Psoas muscle (tissue), 8 donors: ENCODE measurements around the gene COX10. TPM values are rescaled to one million over a fixed set of nuclear protein-coding genes. Genes with fewer than 3 reads are reported as not detected.

Source experiments
- ATAC-seq, 4 donors: fragments of 200-7000 bp; cut with Tn5 transposase; one replicate each; pipeline ENCODE4 v1.9.1; 2020; ENCODE audit warnings: moderate library complexity in 3 of 4, mild to moderate bottlenecking in 2 of 4
- DNase-seq, 2 donors: peaks; one replicate each; pipeline ENCODE4 v3.0.0-alpha.2; 2020
- H3K27ac ChIP-seq: fragments of 200-600 bp; one replicate; pipeline ENCODE4 v1.8.0; 2022
- H3K27me3 ChIP-seq, 3 donors: fragments of 200-600 bp in 1 of 3; one replicate each; pipeline versions ENCODE4 v1.6.1 to v1.8.0; 2013 to 2022; ENCODE audit warnings: low read length in 2 of 3, mild to moderate bottlenecking in 2 of 3, moderate library complexity in 1 of 3; ENCODE audit not compliant: insufficient read depth in 3 of 3
- H3K36me3 ChIP-seq, 2 donors: fragments of 200-600 bp in 1 of 2; one replicate each; pipeline versions ENCODE4 v1.6.1 to v1.8.0; 2013 to 2022; ENCODE audit warnings: low read depth in 1 of 2, mild to moderate bottlenecking in 1 of 2, moderate library complexity in 1 of 2; ENCODE audit not compliant: insufficient read depth in 1 of 2
- H3K4me1 ChIP-seq: fragments of 200-600 bp; one replicate; pipeline ENCODE4 v1.8.0; 2022
- H3K4me3 ChIP-seq: fragments of 200-600 bp; one replicate; pipeline ENCODE4 v1.8.0; 2022; ENCODE audit warnings: mild to moderate bottlenecking
- H3K9me3 ChIP-seq: fragments of 200-600 bp; one replicate; pipeline ENCODE4 v1.8.0; 2022
- WGBS, 3 donors: extraction: QIAGEN DNeasy Blood & Tissue Kit; methylation state at CpG; one replicate each; pipeline versions ENCODE4 v1.1.6 to v1.1.7; 2013; 5-methylcytosine and 5-hydroxymethylcytosine counted together
- intact Hi-C, 2 donors: fragments of 100-400 bp; cut with DNase I; formaldehyde crosslinking; loops; one replicate each; pipeline versions ENCODE4 v1.11.0 to v1.14.2; 2022
- polyA plus RNA-seq, 3 donors: library from polyadenylated mRNA; stranded (reverse); fragments of 200-250 nt; gene quantifications; one replicate each; pipeline ENCODE4 v1.2.3, GENCODE V29; 2013
- total RNA-seq, 4 donors: library from RNA; stranded (reverse); fragmentation: NEBNext Ultra II Directional in 2 of 4; extraction: Animal tissue kit (Norgen Biotek cat#: 25700) in 2 of 4; gene quantifications; one replicate each; pipeline versions ENCODE4 v1.2.1 to v1.2.4, GENCODE V29; 2021 to 2023
- TF ChIP-seq, protein P1 (sequence below): fragments of 200-600 bp; IDR thresholded peaks from one replicate; pipeline ENCODE4 v1.8.0; 2022; ENCODE audit warnings: antibody characterized with exemption
- donor health status: healthy with polysubstance abuse.
- donor health status: DM: no; HTN: no; CAD: no; lungs with moderate emphysema.
- donor health status: Bipolar disorder and iron deficiency.
- donor health status: healthy.
- donor health status: DM: yes; HTN: yes; CAD: no.
- donor health status: DM: no; HTN: no; CAD: no.
- donor health status: DM: no; HTN: no; CAD: no.
- donor health status: DM: yes; HTN: yes; CAD: no.

COX10 gene
- total and polyA plus RNA-seq, 7 donors = 31.5 to 77.1 (median 60.5) TPM

DNA sequence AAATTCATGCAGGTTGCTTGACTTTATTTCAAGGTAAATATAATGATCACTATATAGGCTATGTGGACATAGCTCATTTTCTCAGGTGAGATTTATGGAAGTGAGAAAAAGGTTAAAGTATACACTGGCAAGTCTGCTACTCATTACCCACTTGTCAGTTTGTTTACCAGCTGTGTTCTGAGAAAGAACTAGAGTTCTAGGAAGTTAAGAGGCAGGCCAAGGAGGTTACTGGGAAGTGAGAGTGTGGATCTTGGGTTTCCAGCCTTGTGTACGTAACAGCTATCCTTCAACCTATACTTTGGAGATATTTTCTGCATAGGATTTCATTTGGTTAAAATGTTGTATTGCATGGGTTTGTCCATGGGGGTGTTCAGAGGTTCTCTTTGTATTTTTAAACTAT lies 31.9 kb upstream of the COX10 start:
- Histone ChIP-seq H3K4me3 (no peak overlapping the region), H3K27ac (no peak overlapping the region), H3K4me1 (no peaks in the 10 kb centered on the region), H3K36me3 (peaks cover 0 to 17% of the 10 kb centered on the region in 2 donors), H3K9me3 (no peaks in the 10 kb centered on the region), H3K27me3 (no peaks in the 10 kb centered on the region)
- TF ChIP-seq, protein P1, sequence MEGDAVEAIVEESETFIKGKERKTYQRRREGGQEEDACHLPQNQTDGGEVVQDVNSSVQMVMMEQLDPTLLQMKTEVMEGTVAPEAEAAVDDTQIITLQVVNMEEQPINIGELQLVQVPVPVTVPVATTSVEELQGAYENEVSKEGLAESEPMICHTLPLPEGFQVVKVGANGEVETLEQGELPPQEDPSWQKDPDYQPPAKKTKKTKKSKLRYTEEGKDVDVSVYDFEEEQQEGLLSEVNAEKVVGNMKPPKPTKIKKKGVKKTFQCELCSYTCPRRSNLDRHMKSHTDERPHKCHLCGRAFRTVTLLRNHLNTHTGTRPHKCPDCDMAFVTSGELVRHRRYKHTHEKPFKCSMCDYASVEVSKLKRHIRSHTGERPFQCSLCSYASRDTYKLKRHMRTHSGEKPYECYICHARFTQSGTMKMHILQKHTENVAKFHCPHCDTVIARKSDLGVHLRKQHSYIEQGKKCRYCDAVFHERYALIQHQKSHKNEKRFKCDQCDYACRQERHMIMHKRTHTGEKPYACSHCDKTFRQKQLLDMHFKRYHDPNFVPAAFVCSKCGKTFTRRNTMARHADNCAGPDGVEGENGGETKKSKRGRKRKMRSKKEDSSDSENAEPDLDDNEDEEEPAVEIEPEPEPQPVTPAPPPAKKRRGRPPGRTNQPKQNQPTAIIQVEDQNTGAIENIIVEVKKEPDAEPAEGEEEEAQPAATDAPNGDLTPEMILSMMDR = no peak
- DNase-seq (no peak), ATAC-seq (no peak)
- intact Hi-C loops = no loop called here
- 49 to 87% (median 67%) methylated on average over 1 of the region's 1 CpG for WGBS, 3 donors

- no peak for DNase-seq
- no peak for ATAC-seq
- Histone ChIP-seq H3K4me3 (no peak overlapping the region), H3K27me3 (no peaks in the 10 kb centered on the region), H3K36me3 (peaks cover 0 to 10% of the 10 kb centered on the region in 2 donors), H3K9me3 (no peaks in the 10 kb centered on the region), H3K27ac (no peak overlapping the region), H3K4me1 (no peaks in the 10 kb centered on the region)
- TF ChIP-seq, protein P1 = no peak
- intact Hi-C loops = no loop called here
- 10 to 50% (median 26%) methylated on average over 1 of the region's 1 CpG for WGBS, 3 donors
Observed at GRCh38 chr17:14038206-14038605, 31.1 kb upstream of the COX10 start.

- Histone ChIP-seq H3K27ac (no peak overlapping the region), H3K36me3 (no peaks in the 10 kb centered on the region), H3K9me3 (no peaks in the 10 kb centered on the region), H3K4me3 (no peak overlapping the region), H3K4me1 (no peaks in the 10 kb centered on the region), H3K27me3 (no peaks in the 10 kb centered on the region)
- TF ChIP-seq, protein P1 = no peak
- intact Hi-C loops = no loop called here
- no peak for ATAC-seq
- DNase-seq = no peak
- WGBS, 3 donors = 89 to 94% (median 92%) methylated on average over 4 of the region's 4 CpGs
Observed at GRCh38 chr17:14042411-14042810, 26.9 kb upstream of the COX10 start.

DNA sequence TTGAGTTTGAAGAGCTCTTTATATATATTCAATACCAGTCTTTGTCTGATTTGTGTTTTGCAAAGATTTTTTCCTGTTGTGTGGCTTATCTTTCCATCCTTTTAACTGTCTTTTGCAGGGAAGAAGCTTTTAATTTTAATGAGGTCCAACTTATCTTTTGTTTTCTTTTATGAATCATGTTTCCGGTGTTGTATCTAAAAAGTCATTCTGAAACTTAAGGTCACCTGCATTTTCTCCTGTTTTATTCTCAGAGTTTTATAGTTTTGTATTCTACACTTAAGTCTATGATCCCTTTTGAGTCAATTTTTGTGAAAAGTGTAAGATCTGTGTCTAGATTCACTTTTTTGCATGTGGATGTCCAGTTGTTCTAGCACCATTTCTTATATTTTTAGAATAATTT lies 24.6 kb upstream of the COX10 start:
- intact Hi-C loops = no loop called here

GRCh38 chr17:14046978-14047377 lies 22.3 kb upstream of the COX10 start:
- TF ChIP-seq, protein P1 = no peak
- H3K36me3 ChIP-seq = peaks cover 6 to 9% of the 10 kb centered on the region in 2 donors
- no peak for DNase-seq
- H3K27ac ChIP-seq = no peak overlapping the region
- intact Hi-C loops = no loop called here
- no peaks in the 10 kb centered on the region for H3K27me3 ChIP-seq
- no peaks in the 10 kb centered on the region for H3K9me3 ChIP-seq
- H3K4me1 ChIP-seq = no peaks in the 10 kb centered on the region
- WGBS, 3 donors = 87 to 97% (median 93%) methylated on average over 6 of the region's 6 CpGs
- H3K4me3 ChIP-seq = no peak overlapping the region
- no peak for ATAC-seq

More for the DNA sequence above, 24.6 kb upstream of the COX10 start:
- Histone ChIP-seq H3K27me3 (no peaks in the 10 kb centered on the region), H3K36me3 (no peaks in the 10 kb centered on the region), H3K4me3 (no peak overlapping the region), H3K4me1 (no peaks in the 10 kb centered on the region), H3K27ac (no peak overlapping the region), H3K9me3 (no peaks in the 10 kb centered on the region)
- TF ChIP-seq, protein P1 = no peak
- no peak for DNase-seq
- WGBS, 3 donors = 49 to 100% (median 99%) methylated on average over 1 of the region's 1 CpG
- no peak for ATAC-seq
